Activated CD8-positive, alpha-beta memory T cell treated with anti-CD3 and anti-CD28 coated beads for 24 hours (primary cell): ENCODE measurements around the gene C12orf50.
"Not testable (repeated sequence)": the region's sequence is repeated elsewhere in the genome, so short reads cannot be mapped to it uniquely, and the experiment has no call there.

Source experiments
- DNase-seq: peaks from one replicate; pipeline ENCODE4 v3.0.0-alpha.2; 2020

Gene C12orf50

GRCh38 chr12:87985069-87985675 is 44.0 kb downstream of the C12orf50 start:
- DNase-seq: no peak

GRCh38 chr12:87982208-87982607 is 47.0 kb downstream of the C12orf50 start:
- DNase-seq: no peak

- DNase-seq: no peak
These were observed 47.7 kb downstream of the C12orf50 start for GRCh38 chr12:87981495-87981894.

- no peak for DNase-seq
These were observed 53.3 kb downstream of the C12orf50 start for GRCh38 chr12:87975879-87976278.

- no peak for DNase-seq
These were observed 61.3 kb downstream of the C12orf50 start for GRCh38 chr12:87967871-87968270.

GRCh38 chr12:87960566-87960965 is 68.6 kb downstream of the C12orf50 start:
- no peak for DNase-seq

- not testable (repeated sequence) for DNase-seq
These were observed 75.2 kb downstream of the C12orf50 start for GRCh38 chr12:87954028-87954427.

GRCh38 chr12:87953256-87953860 is 75.8 kb downstream of the C12orf50 start:
- no peak for DNase-seq

- DNase-seq: no peak
These were observed 76.4 kb downstream of the C12orf50 start for GRCh38 chr12:87952850-87953249.

- DNase-seq: no peak
These were observed 77.0 kb downstream of the C12orf50 start for GRCh38 chr12:87952223-87952622.

GRCh38 chr12:87943762-87944161 is 85.4 kb downstream of the C12orf50 start:
- DNase-seq: no peak

- no peak for DNase-seq
These were observed 86.2 kb downstream of the C12orf50 start for GRCh38 chr12:87943023-87943422.

- DNase-seq: no peak
These were observed 90.0 kb downstream of the C12orf50 start for GRCh38 chr12:87939182-87939581.

- DNase-seq: no peak
These were observed 94.0 kb downstream of the C12orf50 start for GRCh38 chr12:87935216-87935615.

GRCh38 chr12:87933991-87934390 is 95.2 kb downstream of the C12orf50 start:
- no peak for DNase-seq

GRCh38 chr12:87931812-87932211 is 97.4 kb downstream of the C12orf50 start:
- no peak for DNase-seq

- no peak for DNase-seq
These were observed 98.6 kb downstream of the C12orf50 start for GRCh38 chr12:87930627-87931026.
